ENCODE measurements around the gene DNAH10.

DNAH10 gene

DNA sequence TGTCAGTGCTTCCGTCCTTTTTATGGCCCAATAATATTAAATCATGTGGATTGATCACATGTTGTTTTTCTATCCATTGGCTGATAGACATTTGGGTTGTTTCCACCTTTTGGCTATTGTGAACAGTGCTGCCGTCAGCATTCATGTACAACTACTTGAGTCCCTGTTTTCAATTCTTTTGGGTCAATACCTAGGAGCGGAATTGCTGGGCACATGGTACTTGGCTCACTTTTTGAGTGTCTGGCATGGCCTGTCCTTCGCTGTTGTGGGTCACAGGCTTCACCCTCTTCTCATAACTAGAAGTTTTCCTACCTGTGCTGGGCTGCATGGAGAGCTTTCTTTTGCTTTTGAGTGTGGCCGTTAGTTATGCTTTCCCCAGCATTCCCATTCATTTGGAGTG lies 72.7 kb downstream of the DNAH10 start:
- no peak for ATAC-seq
- TF ChIP-seq TOX (CRISPR knock-in tag; IDR thresholded peaks at IDR 0.05; ENCODE audit: borderline replicate concordance) (no peak), GLIS3 (CRISPR knock-in tag; IDR thresholded peaks at IDR 0.05) (no peak), ZFP30 (CRISPR knock-in tag; IDR thresholded peaks at IDR 0.05) (no peak), ZNF8 (CRISPR knock-in tag; IDR thresholded peaks at IDR 0.05) (no peak)

DNA sequence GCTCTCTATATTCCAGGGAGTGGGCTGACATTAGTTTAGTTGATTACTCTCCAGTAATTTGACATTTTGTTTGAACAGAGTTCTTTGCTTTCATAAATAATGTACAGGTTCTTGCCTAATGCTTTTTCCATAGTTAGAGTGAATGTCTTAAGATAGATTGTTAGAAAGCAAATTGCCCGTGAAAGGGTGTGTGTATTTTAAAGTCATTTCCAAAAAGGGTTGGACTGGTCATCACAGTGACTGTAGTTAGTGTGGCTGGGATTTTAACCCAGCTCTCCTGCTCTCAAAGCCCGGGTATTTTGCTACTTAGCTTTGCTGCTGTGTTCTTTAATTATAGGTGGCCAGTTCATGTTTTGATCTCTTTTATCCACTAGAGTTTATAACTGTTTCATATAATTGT lies 74.2 kb downstream of the DNAH10 start:
- ATAC-seq: no peak
- TF ChIP-seq POU6F1 (CRISPR knock-in tag; IDR thresholded peaks at IDR 0.05; ENCODE audit: borderline replicate concordance, low read depth) (no peak), GLIS3 (CRISPR knock-in tag; IDR thresholded peaks at IDR 0.05) (no peak)

DNA sequence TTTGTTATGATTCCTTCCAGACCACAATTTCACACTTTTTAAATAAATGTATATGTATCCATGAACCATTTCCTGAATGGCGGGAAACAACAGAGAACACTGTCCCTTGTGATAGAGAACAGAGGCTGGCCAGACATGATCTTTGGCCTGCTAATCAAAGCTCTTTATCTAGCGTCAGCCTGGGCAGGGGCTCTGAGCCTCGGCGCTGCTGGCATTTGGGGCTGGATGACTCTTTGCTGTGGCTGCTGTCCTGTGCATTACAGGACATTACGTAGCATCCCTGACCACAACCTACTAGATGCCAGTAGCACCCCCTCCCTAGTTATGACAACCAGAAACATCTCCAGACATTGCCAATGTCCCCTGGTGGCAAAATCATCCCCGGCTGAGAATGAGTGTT lies 77.7 kb downstream of the DNAH10 start:
- TF ChIP-seq OSR1 (CRISPR knock-in tag; IDR thresholded peaks at IDR 0.05): no peak
- peak; percentile 30; the same call in 1 of the 2 replicates for TF ChIP-seq TCF4 (CRISPR knock-in tag; IDR thresholded peaks at IDR 0.05; ENCODE audit: borderline replicate concordance)
- peak; percentile 34; the same call in 2 of the 3 replicates for ATAC-seq

GRCh38 chr12:123840765-123841425 lies 78.8 kb downstream of the DNAH10 start:
- TF ChIP-seq ESRRG (CRISPR knock-in tag; IDR thresholded peaks at IDR 0.05) (no peak), ZNF8 (CRISPR knock-in tag; IDR thresholded peaks at IDR 0.05) (no peak), ZFP3 (CRISPR knock-in tag; IDR thresholded peaks at IDR 0.05) (no peak)
- TF ChIP-seq, protein P1, sequence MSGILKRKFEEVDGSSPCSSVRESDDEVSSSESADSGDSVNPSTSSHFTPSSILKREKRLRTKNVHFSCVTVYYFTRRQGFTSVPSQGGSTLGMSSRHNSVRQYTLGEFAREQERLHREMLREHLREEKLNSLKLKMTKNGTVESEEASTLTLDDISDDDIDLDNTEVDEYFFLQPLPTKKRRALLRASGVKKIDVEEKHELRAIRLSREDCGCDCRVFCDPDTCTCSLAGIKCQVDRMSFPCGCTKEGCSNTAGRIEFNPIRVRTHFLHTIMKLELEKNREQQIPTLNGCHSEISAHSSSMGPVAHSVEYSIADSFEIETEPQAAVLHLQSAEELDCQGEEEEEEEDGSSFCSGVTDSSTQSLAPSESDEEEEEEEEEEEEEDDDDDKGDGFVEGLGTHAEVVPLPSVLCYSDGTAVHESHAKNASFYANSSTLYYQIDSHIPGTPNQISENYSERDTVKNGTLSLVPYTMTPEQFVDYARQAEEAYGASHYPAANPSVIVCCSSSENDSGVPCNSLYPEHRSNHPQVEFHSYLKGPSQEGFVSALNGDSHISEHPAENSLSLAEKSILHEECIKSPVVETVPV (CRISPR knock-in tag; IDR thresholded peaks at IDR 0.05): no peak
- no peak for ATAC-seq

DNA sequence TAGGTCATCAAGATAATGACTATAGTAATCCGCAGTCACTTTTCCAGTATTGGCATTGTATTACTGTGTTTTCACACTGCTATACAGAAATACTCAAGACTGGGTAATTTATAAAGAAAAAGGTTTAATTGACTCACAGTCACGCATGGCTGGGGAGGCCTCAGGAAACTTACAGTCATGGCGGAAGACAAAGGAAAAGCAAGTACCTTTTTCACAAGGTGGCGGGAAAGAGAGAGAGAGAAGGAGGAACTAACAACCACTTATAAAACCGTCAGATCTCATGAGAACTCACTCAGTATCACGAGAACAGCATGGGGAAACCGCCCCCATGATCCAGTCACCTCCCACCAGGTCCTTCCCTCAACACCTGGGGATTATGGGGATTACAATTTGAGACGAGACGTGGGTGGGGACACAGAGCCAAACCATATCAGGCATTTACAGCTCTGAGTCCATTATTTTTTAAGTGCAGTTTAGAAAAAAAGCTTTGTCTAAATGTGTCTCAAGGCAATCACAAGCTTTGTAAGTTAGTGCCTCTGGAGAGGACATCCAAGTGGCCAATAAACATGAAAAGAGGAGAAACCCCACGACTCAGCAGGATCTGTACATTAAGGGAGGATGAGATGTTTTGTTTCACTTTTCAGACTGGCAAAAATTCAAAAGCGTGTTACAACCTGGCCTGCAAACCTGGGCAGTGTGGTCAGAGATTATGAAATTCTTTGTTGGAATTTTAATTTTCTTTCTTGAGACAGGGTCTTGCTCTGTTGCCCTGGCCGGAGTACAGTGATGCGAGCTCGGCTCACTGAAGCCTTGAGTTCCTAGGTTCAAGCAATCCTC lies 82.0 kb downstream of the DNAH10 start:
- ATAC-seq: no peak
- no peak for TF ChIP-seq TOX (CRISPR knock-in tag; IDR thresholded peaks at IDR 0.05; ENCODE audit: borderline replicate concordance)
- TF ChIP-seq ESRRG (CRISPR knock-in tag; IDR thresholded peaks at IDR 0.05): no peak
- TF ChIP-seq PPARA (CRISPR knock-in tag; IDR thresholded peaks at IDR 0.05; ENCODE audit: borderline replicate concordance): no peak
- no peak for TF ChIP-seq ZNF8 (CRISPR knock-in tag; IDR thresholded peaks at IDR 0.05)
- no peak for TF ChIP-seq ARNTL (CRISPR knock-in tag; IDR thresholded peaks at IDR 0.05; ENCODE audit: borderline replicate concordance, low read depth)

DNA sequence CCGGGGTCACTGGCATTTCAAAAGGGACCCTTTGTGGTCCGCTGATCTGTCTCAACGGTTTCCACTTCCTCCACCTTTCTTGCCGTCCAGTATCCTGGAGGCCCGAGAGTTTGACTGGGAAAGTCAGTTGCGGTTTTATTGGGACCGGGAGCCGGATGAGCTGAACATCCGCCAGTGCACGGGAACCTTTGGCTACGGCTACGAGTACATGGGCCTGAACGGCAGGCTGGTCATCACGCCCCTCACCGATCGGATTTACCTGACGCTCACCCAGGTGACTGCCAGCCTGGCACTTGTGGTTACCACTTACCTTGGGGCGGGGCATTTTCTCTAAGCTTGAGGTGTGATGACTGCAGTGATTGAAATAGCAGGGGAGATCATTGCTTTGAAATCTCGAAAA lies 83.8 kb downstream of the DNAH10 start:
- no peak for ATAC-seq
- TF ChIP-seq ZNF70 (CRISPR knock-in tag; IDR thresholded peaks at IDR 0.05): no peak
- no peak for TF ChIP-seq ARNTL (CRISPR knock-in tag; IDR thresholded peaks at IDR 0.05; ENCODE audit: borderline replicate concordance, low read depth)
- TF ChIP-seq POU6F1 (CRISPR knock-in tag; IDR thresholded peaks at IDR 0.05; ENCODE audit: borderline replicate concordance, low read depth): no peak

DNA sequence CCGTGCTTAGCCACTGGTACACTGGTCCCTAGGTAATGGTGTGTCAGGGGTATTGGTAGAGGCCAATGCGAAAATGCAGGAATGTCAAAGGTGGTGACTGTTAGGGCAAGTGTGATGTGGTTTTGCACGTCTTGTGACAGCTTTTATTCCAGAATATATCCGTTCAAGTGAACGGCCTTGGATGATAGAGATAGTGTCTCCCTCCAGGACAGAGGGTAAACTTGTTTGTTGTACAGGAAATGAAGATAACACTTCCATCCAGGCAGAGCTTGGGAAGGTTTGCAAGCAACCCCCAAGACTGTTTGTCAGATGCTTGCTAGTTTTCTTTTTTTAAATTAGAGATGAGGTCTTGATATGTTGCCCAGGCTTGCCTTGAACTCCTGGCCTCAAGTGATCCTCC lies 84.2 kb downstream of the DNAH10 start:
- ATAC-seq: no peak
- no peak for TF ChIP-seq ZNF70 (CRISPR knock-in tag; IDR thresholded peaks at IDR 0.05)
- no peak for TF ChIP-seq ZNF8 (CRISPR knock-in tag; IDR thresholded peaks at IDR 0.05)
- TF ChIP-seq OSR1 (CRISPR knock-in tag; IDR thresholded peaks at IDR 0.05): no peak
- TF ChIP-seq ESRRG (CRISPR knock-in tag; IDR thresholded peaks at IDR 0.05): no peak
- TF ChIP-seq BACH2 (CRISPR knock-in tag; IDR thresholded peaks at IDR 0.05; ENCODE audit: borderline replicate concordance): no peak
- no peak for TF ChIP-seq ZC3H10 (CRISPR knock-in tag; IDR thresholded peaks at IDR 0.05)
- no peak for TF ChIP-seq TCF4 (CRISPR knock-in tag; IDR thresholded peaks at IDR 0.05; ENCODE audit: borderline replicate concordance)
- TF ChIP-seq TSHZ2 (CRISPR knock-in tag; IDR thresholded peaks at IDR 0.05): no peak
- TF ChIP-seq ZFP30 (CRISPR knock-in tag; IDR thresholded peaks at IDR 0.05): no peak
- TF ChIP-seq SNAI2 (CRISPR knock-in tag; IDR thresholded peaks at IDR 0.05): no peak
- TF ChIP-seq ARNTL (CRISPR knock-in tag; IDR thresholded peaks at IDR 0.05; ENCODE audit: borderline replicate concordance, low read depth): no peak
- TF ChIP-seq CSDC2 (CRISPR knock-in tag; IDR thresholded peaks at IDR 0.05): no peak
- TF ChIP-seq POU6F1 (CRISPR knock-in tag; IDR thresholded peaks at IDR 0.05; ENCODE audit: borderline replicate concordance, low read depth): no peak
